SK-N-MC (cell line): ENCODE results near the gene FXYD5.

ENCODE experiments used
- FOXP2 ChIP-seq: optimal IDR thresholded peaks from 2 replicates; pipeline ENCODE3; 2011; ENCODE audit warnings: mild to moderate bottlenecking, moderate library complexity; ENCODE audit not compliant: insufficient read depth; ENCODE audit errors: extremely low read length, control extremely low read depth
- POLR2AphosphoS5 ChIP-seq: IDR thresholded peaks from 2 replicates; pipeline ENCODE4 v1.6.1; 2012; ENCODE audit warnings: mild to moderate bottlenecking, low read depth, low read length, borderline replicate concordance

DNA sequence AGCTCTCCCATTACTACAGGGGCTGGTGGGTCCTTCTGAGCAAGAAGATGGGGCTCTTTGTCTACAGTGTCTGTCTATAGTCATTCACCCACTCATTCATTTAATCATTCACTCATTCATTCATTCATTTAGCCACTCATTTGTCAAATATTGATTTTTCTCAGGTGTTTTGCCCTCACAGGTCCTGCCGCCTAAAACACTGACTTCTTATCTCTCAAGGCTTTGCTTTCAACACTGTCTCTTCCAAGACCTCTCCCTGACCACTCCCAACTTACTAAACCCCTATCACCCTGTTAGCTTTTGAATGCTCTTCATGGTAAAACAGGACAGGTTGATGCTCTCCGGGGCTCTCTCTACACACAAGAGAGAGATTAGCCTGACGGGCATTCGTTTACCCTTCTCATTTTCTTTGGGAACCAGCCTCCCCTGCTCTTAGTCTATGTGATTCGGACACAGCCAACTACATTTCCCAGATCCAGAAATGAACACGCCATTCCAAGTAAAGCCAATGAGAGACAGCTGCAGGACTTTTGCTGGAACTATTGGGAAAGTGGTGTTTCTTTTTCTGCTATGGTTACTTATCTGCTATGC lies 51.3 kb downstream of the FXYD5 start:
- TF ChIP-seq POLR2AphosphoS5 (no peak), FOXP2 (no peak)
